Stimulated activated CD4-positive, alpha-beta T cell treated with anti-CD3 and anti-CD28 coated beads, Interleukin-2, amount 100 ng/mL, for 4 hours (primary cell): Measurements from ENCODE around the gene IGSF5.
"Not testable (repeated sequence)": the region's sequence is repeated elsewhere in the genome, so short reads cannot be mapped to it uniquely, and the experiment has no call there.

Source experiments
- DNase-seq: peaks from one replicate; pipeline ENCODE4 v3.0.0-alpha.2; 2020; ENCODE audit warnings: low read depth

Gene IGSF5

DNA sequence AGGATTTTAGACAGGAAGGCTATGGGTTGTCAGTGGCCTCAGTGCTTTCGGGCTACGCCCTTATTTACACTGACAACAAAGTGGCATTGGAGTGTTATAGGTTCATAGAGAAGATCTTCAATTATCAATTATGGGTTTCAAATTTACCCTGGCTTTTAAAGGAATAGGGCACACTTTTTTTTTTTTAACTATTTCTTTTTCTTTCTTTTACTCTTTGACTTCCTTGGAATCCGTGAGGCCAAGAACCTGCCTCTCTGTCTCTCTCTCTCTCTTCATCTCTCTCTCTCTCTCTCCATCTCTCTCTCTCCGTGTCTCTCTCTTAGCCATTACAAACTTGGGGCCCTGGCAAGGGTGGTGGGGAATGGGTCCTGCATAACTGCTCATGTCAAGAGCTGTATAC, at the start of gene IGSF5:
IGSF5 (plus strand) TSS at position 301 of the 400 bp plus-strand sequence. CDS start 327 bp downstream, outside the sequence.
- DNase-seq = not testable (repeated sequence)

DNA sequence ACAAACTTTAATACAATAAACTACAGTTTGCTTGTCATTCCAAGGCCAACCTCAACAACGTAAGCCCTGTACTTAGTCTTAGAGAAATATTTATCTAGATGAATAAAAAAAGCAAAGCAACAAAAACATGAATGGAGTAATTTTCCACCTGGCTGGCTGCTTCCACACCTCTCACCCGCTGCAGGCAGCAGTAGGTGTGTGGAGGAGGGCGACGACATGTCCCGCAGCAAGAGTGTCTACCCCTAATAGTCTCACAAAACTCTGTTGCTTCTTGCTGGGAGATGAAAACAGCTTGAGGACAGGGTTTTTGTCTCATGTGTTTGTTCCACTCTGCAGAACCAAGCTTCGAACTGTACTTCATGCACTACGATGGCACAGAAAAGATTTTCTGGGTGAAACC, 48.8 kb upstream of the IGSF5 start:
- no peak for DNase-seq

DNA sequence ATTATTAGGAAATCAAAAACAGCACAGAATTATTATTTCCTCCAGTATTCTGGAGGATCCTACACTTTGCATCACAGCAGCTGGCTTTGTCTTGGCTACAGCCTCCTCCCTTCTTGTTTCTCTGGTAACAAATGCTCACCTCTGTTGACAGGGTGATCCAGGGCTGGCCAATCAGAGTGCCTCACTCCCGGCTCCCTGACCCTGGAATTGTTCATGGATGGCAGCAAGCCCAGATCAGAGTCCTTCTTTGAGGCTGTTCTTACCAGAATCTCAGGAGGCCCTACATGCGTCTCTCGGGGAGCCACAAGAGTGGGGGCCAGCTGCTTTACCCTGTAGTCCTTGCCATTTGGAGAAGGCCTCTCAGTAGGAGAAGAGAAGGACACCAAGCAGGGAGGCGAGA, 48.4 kb upstream of the IGSF5 start:
- no peak for DNase-seq

DNA sequence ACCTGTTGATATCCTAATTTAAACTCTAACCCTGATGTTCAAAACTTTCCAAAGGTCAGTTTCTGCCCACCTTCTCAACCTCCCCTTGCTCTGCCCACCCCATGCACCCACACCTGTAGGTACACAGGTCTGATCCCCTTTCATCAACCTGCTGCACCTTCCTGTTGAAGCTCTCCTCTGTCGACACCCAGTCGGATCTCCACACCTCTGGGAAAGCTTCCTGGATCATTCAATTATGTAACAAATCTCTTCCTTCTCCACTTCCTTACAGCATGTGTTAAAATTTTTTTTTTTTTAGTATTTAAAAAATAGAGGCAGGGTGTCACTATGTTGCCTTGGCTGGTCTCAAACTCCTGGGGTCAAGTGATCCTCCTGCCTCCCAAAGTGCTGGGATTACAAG, 44.7 kb upstream of the IGSF5 start:
- no peak for DNase-seq

DNA sequence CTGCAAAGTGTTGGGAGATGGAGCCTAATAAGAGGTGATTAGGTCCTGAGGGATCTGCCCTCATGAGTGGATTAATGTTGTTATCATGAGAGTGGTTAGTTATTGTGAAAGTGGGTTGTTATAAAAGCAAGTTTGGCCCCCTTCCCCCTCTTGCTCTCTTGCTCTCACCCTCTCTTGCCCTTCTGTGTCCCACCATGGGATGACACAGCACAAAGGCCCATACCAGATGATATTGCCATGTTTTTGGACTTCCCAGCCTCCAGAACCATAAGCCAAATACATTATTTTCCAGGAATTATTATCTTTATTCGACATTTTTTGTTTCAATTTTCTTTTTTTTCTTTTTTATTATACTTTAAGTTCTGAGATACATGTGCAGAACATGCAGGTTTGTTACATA, 41.4 kb upstream of the IGSF5 start:
- no peak for DNase-seq

DNA sequence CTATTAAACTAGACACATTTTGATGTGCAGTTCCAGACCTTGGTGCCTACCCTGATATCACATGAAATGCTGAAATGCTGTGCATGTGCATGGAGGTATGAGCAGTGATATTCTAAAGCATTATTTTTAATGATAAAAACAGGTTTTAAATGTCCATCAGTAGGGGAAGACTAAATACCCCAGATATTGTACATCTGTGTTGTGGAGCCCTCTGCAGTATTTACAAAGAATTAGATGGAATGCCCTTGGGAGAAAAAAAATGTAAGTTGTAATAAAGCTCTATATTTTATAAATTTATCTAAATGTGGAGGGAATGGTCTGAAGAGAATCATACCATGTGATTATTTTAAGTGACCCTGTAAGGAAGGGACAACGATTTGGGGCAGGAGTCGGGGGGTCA, 39.1 kb upstream of the IGSF5 start:
- DNase-seq = no peak

DNA sequence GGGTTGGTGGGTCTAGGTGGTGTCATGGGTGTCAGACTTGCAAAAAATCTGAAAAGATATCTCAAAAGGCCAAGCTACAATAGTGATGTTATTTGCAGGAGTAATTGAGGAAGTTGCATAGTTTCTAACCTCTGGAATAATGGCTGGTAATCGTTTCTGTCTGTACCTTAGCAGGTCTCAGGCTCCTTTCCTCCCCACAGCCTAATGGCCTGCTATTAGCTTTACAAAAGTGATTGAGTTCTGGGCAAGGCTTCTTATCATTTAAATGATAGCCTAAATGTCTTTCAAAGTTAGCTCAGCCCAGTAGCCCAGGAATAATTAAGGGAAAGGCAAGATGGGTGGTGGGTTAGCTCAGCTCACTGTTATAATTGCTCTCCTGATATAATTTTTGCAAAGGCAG, 37.7 kb upstream of the IGSF5 start:
- no peak for DNase-seq

DNA sequence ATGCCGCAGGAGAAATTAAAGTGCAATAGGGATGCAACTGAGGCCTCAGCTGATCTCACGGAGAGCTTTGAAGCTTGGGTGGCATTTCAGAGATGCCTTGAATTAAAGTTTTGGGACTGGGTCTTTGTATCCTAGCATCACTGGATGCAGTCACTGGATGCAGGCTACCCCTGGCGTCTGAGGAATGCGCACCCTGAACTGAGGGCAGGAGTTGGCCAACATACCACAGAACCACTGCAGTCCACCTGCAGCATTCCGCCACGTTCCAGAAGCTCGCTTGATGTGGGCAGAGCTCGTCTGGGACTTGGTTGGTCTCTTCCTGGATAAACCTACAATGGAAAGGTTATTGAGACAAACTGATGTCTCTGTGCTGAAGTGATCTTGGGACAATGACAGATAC, 34.1 kb upstream of the IGSF5 start:
- no peak for DNase-seq

DNA sequence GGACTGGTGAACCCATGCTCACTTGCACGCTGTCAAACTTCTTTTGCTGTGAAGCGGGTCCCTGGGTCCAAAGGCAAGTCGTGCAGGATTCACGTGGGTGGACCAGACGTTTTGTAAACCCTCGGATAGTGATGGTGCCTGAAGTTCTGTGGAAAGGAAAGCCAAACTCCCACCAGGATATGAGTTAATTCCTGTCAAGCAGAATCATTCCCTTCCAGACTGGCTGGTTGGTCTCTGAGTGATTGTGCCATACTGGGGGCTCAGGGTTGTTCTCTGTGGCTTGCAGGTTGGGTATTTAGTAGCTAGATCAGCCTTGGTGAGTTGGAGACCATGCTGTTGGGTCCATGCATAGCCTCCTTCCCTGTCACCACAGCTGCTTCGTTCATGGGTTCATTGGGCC, 32.7 kb upstream of the IGSF5 start:
- DNase-seq = no peak

DNA sequence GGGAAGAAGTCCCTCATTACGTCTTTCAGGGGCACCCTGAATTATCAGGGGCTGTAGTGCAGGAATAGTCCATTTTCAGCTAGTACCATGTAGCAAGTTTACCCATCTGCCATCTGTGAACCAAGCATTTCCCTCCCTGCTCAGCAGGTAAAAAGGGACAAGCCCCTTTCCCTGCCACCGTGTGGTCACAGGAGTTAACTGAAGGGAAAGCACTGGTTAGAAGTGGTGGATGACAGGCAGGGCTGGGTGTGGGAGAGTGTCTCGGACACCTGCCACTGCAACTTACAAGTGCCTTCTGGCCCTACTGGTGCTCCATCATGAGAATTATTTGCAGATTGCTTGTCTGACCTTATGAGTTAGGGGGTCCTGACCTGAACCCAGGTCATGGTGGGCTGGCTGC, 32.0 kb upstream of the IGSF5 start:
- DNase-seq = no peak

DNA sequence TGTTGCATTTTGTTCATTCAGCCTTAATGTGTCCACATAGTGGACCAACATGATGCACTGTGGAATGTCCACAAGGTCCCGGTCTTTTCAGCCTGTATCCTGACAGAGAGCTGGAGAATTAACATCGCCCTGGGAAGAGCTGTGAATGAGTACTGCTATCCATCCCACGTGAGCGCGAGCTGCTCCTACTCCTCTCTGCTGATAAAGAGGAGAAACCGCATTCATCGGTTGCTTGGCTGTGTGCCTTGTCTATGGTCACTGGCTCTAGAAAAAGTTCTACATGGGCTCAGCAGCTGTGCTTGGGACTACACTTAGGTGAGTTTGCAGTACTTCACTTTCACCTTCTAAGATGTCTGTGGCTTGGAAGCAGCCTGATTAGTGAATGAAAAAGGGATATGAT, 31.1 kb upstream of the IGSF5 start:
- no peak for DNase-seq

DNA sequence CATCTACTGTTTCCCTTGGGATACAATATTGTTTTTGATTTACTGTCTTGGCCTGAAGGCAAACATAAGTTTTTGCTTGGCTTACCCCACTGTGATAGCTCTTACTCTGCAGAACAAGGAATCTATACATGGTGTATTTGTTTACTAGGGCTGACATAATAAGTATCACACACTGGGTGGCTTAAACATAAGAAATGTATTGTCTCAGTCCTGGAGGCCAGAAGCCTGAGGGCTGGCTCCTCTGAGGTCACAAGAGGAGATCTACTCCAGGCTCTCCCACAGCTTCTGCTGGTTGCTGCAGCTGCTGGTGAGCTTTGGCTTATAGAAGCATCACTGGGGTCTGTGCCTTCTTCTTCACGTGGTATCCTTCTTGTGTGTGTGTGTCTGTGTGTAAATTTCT, 30.7 kb upstream of the IGSF5 start:
- no peak for DNase-seq

DNA sequence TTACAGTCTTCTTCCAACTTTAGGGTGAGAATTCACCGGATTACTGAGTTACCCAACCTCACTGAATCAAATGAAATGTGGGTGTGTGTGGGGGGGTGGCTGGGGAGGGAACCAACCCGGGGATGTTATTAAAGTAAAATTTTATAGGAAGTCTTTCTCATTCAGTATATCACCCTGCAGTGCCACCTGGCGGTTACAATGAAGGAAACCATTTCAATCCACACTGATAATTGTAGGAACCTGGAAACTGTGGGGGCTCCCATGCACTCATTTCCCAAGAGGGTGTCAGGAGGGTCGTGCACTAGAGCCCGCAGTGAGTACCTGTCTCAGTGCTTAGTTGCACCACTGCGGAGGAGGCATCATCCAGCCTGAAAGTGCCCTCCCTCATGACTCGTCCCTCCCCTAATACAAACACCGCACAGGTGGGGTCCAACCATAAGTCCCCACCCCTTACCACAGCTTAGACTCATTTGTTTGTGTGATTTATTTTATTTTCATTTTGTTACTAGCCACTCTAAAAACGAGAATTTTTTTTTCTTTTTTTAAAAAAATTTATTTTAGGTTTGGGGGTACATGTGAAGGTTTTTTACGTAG, 29.1 kb upstream of the IGSF5 start:
- no peak for DNase-seq

DNA sequence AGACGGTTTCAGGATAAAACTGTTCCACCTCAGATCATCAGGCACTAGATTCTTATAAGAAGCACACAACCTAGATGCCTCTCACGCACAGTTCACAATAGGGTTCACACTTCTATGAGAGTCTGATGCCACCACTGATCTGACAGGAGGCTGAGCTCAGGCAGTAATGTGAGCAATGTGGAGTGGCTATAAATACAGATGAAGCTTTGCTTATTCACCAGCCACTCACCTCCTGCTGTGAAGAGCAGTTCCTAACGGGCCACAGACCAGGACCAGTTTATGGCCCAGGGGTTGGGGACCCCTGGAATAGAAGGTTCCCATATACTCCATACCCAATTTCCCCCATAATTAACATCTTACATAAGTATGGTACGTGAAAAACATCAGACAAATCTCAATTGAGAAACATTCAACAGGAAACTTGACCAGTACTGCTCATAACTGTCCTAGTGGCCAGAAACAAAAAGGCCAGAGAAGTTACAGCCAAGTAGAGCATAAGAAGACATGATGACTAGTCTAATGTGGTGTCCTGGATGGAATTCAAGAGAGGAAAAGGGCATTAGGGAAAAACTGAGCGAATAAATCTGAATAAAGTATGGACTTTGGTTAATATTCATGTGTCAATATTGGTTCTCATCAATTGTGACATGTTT, 24.7 kb upstream of the IGSF5 start:
- DNase-seq = no peak

DNA sequence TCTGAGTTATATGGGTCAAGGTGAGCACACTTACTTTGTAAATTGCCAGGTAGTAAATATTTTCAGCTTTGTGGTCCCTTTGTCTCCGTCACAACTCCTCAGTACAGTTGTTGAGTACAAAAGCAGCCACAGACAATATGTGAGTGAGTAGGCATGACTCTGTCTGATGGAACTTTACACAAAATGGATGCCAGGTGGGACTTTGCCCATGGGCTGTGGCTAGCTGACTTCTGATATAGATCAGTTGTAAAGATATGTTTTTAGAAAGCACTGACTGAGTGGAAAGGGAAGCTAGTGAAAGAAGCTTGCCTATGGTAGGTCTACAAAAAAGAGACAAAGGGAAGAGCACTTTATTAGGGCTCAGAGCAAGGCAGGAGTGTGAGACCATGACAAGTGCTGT, 23.1 kb upstream of the IGSF5 start:
- no peak for DNase-seq

DNA sequence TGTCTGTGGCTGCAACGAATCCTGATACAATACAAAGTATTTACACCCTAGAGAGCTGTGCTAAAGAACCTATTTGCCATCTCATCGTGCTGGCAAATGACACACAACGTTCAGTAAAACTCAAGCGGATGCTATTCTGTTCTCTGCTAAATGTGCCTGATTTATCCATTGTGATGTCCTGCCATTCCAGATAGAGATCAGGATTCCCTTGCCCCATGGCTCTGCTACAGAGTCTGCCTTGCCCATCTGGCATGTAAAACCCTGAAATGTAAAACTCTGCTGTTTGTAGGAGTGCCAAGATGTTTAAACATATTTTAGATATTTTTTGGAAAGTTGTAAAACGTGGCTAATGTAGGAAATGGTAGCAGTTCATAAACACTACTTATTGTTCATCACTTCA, 20.0 kb upstream of the IGSF5 start:
- no peak for DNase-seq

DNA sequence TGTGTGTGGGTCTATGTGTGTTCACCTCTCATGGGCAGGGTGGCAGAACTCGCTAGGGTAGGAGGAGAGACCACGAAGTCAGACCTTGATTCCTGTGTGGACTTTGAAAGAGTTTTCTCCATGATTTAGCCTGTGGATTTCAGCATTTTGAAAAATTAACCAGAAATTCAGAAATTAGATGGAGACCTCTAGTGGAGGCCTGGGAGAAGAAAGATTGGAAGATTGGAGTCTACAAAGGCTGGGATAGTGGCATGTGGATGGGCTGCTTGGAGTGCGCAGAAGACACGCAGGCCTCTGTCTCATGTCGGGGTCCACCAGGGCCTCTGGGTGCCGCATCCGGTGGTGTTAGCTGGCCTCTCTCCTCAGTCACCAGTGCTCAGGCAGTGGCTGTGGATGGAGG, 18.9 kb upstream of the IGSF5 start:
- no peak for DNase-seq

DNA sequence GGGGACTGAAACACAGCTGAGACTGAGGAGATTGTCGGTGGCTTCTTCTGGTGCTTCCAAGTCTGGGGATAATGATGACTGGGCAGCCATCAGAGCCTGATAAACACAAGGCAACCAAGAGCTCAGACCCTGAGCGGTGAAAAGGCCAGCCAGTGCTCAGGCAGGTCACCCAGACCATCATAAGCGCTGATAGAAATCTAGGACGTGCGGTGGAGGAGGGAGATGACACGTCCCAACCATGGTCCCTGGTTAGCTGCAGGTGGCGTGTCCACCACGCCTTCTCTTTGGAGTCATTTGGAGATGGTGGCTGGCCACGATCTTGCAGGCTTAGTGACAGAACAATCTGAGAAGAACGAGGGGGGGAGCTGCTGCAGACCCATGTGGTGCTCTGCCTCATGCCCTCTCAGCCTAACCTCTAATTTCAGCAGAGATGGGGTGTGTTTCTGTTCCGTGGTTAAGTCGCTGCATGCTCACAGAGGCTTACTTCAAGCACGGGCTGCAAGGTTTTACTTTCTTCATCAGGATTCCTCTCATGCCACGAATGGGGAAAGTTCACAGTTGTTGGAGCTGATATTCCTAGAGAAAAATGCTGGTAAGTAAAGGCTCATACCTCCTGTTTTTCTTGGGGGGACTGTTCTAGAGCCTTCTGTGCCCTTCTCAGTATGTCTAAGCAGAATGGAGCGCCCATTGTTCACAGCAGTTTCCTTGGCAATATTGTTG, 17.4 kb upstream of the IGSF5 start:
- no peak for DNase-seq

DNA sequence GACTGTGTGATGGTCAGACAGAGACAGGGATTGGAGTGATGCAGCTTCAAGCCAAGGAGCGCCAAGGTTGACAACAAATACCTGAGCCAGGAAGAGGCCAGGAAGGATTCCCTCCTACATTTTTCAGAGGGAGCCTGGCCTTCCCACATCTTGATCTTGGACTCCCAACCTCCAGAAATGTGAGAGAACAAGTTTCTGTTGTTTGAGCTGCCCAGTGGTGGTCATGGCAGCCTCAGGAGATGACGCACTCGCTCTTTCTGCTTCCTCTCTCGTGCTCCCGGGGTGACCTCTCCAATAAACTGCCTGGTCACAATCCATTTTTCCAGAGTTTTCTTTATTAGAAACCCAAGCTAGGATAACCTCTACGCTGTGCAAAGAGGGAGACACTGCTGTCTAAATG, 16.6 kb upstream of the IGSF5 start:
- DNase-seq = no peak

DNA sequence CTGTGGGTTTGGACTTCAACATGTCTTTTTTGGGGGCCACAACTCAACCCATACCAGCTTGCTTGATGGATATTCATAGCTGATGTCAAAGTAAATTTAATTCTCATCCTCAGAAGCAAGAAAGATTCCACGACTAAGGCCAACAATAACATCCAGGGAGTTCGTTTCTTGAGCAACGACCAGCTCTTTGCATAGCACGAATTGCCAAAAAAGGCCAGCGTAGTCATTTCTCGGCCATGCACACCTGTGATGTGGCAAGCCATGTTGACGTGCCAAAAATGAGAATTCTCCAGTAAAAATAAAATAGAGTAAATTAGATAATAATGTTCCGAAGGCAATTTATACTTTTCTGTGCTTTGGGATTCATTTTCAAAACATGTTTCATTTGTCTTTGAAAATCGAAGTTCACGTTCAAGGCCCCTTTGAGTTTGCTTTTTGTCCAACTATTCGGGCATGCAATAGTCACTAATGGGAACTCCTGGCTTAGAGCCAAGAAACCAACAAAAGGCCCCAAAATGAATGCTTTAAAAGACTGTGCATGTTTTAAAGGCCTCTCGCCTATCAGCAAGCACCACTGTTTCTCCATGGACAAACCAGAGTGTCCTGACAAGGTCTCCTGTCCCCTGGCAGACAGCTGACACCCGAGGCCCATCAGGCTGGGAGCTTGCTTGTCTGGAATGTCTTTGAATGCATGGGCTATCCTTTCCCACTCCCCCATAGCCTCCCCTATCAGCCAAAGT, 14.4 kb upstream of the IGSF5 start:
- no peak for DNase-seq

DNA sequence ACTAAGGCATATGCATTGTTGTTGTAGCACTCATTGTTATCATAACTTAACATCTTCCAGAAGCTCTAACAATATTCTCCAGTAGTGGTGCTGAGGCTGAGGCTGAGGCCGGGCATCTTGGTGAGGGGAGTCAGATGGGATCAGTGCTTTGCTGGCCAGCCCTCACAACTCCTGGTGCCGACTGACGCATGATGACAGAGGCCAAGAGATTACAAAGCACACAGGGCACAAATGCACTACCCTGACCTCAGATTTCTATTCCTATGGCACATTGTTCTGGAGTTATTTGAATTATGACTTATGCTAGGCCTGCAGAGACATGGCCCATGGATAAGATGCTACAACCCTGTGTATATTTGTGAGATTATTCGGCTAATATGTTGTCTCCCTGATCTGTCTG, 8.3 kb upstream of the IGSF5 start:
- no peak for DNase-seq

DNA sequence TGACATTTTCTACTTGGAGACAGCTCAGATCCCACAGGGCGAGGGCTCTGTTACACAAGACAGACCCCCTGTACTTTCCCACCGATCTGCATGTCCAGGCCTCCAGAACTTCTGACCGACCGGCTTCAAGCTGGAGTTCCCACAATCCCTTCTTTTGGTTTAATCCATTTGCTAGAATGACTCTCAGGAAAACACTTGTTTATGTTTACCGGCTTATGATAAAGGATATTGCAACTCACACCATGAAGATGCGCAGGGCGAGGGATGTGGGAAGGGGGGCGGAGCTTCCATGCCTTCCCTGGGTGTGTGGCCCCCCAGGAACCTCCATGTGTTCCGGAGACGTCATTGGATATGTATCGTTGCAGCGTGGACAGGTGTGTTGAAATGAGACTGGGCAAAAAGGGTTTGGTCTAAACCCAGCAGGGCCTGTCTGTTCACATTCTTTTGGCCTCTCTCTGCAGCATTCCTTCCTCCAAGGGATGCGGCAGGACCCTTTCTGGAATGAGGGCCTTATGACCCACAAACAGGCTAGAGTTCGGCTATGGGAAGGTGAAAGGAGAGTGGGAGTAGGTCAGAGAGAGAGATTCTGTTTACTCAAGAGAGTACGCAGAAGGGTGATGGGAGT, 7.5 kb upstream of the IGSF5 start:
- no peak for DNase-seq

DNA sequence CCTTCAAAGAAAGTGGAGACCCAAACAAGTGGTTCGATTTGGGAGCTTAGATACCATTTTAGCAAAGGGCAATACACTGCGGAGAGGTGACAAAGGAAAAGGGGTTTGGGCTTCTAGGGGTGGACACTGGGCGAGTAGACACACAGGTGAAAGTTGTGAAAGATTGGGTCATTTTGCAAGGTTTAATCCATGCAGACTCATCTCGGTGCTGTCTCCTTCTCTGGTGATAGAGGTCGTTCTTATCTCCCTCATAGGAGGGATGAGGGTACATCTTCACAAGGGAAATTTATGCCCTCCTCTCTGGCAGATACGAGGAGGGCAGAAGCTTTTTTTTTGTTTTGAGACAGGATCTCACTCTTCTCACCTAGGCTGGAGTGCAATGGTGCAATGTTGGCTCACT, 6.4 kb upstream of the IGSF5 start:
- DNase-seq = no peak
